GM23338 (cell line): ENCODE data around the gene SLC24A4. TPM values are rescaled to one million over a fixed set of nuclear protein-coding genes. Genes with fewer than 3 reads are reported as not detected.

ENCODE experiments used
- ATAC-seq: fragments of 200-7000 bp; cut with Tn5 transposase; 3 replicates; pipeline ENCODE4 v1.9.1; 2020
- DNase-seq: peaks from one replicate; pipeline ENCODE4 v3.0.0-alpha.2; 2015; ENCODE audit warnings: low spot score
- H2AFZ ChIP-seq: fragments of 200-600 bp; sonication (generic); 2 replicates; pipeline ENCODE4 v1.8.0; 2016; ENCODE audit warnings: antibody characterized with exemption, mild to moderate bottlenecking, moderate library complexity
- H3F3A ChIP-seq: fragments of 200-600 bp; sonication (generic); replicated peaks from 2 replicates; pipeline ENCODE4 v1.8.0; 2017; ENCODE audit warnings: antibody characterized with exemption, mixed run types, low read depth
- H3K27ac ChIP-seq: fragments of 200-600 bp; sonication (generic); 2 replicates; pipeline ENCODE4 v1.6.1; 2016; ENCODE audit warnings: low read depth
- H3K27me3 ChIP-seq: fragments of 200-600 bp; sonication (generic); 2 replicates; pipeline ENCODE4 v1.8.0; 2016; ENCODE audit warnings: mild to moderate bottlenecking, mixed run types, moderate library complexity; ENCODE audit not compliant: insufficient read depth
- H3K36me3 ChIP-seq: fragments of 200-600 bp; sonication (generic); 2 replicates; pipeline ENCODE4 v1.8.0; 2016; ENCODE audit warnings: mild to moderate bottlenecking; ENCODE audit not compliant: insufficient read depth
- H3K4me1 ChIP-seq: fragments of 200-600 bp; sonication (generic); 2 replicates; pipeline ENCODE4 v1.8.0; 2016; ENCODE audit warnings: mild to moderate bottlenecking, moderate library complexity; ENCODE audit not compliant: insufficient read depth
- H3K4me2 ChIP-seq: fragments of 200-600 bp; sonication (generic); 2 replicates; pipeline ENCODE4 v1.7.1; 2017; ENCODE audit warnings: mixed run types
- H3K4me3 ChIP-seq: fragments of 200-600 bp; sonication (generic); 2 replicates; pipeline ENCODE4 v1.6.1; 2016; ENCODE audit warnings: mixed run types
- H3K79me2 ChIP-seq: fragments of 200-600 bp; sonication (generic); replicated peaks from 2 replicates; pipeline ENCODE4 v1.8.0; 2017; ENCODE audit warnings: mild to moderate bottlenecking; ENCODE audit not compliant: insufficient read depth
- H3K9me2 ChIP-seq: fragments of 200-600 bp; sonication (generic); 2 replicates; pipeline ENCODE4 v1.8.0; 2017; ENCODE audit not compliant: insufficient read depth
- H4K20me1 ChIP-seq: fragments of 200-600 bp; sonication (generic); replicated peaks from 2 replicates; pipeline ENCODE4 v1.8.0; 2017; ENCODE audit warnings: mild to moderate bottlenecking; ENCODE audit not compliant: insufficient read depth
- H3K27ac Mint-ChIP-seq: 2 replicates; pipeline ENCODE4 v1.8.0; 2020; ENCODE audit warnings: inconsistent platforms, mild to moderate bottlenecking, moderate library complexity, mixed read lengths
- H3K27me3 Mint-ChIP-seq: 3 replicates; pipeline ENCODE4 v1.8.0; 2022; ENCODE audit warnings: low read depth, mild to moderate bottlenecking, moderate library complexity, mixed read lengths, inconsistent platforms; ENCODE audit not compliant: insufficient read depth, poor library complexity
- H3K36me3 Mint-ChIP-seq: 3 replicates; pipeline ENCODE4 v1.8.0; 2021; ENCODE audit warnings: low read depth, mild to moderate bottlenecking, inconsistent platforms, moderate library complexity, mixed read lengths
- H3K4me1 Mint-ChIP-seq: 3 replicates; pipeline ENCODE4 v1.8.0; 2020; ENCODE audit warnings: mild to moderate bottlenecking, inconsistent platforms, mixed read lengths
- H3K4me3 Mint-ChIP-seq: 3 replicates; pipeline ENCODE4 v1.8.0; 2021; ENCODE audit warnings: moderate library complexity, mild to moderate bottlenecking, inconsistent platforms, mixed read lengths
- H3K9me3 Mint-ChIP-seq: 3 replicates; pipeline ENCODE4 v1.8.0; 2020; ENCODE audit warnings: moderate library complexity, mild to moderate bottlenecking, inconsistent platforms, mixed read lengths
- CREB1 ChIP-seq: fragments of 250-450 bp; sonication (Bioruptor Pico); IDR thresholded peaks from 2 replicates; pipeline ENCODE4 v1.5.0; 2020; ENCODE audit warnings: low read depth, mild to moderate bottlenecking, moderate library complexity
- CTCF ChIP-seq, 2 experiments: fragments of 200-600 bp in 1 of 2; sonication (generic) in 1 of 2; conservative IDR thresholded peaks; 2 replicates each; pipeline versions ENCODE4 v1.5.1 to v1.6.1; 2016 to 2017; ENCODE audit warnings: antibody characterized with exemption in 2 of 2, low read depth in 2 of 2, mild to moderate bottlenecking in 2 of 2, moderate library complexity in 1 of 2
- ETS1 ChIP-seq: IDR thresholded peaks from 2 replicates; pipeline ENCODE4 v1.6.1; 2016; ENCODE audit warnings: antibody characterized with exemption
- EZH2 ChIP-seq: fragments of 200-600 bp; sonication (generic); IDR thresholded peaks from one replicate; pipeline ENCODE4 v1.8.0; 2017; ENCODE audit warnings: antibody characterized with exemption, mild to moderate bottlenecking, low read depth; ENCODE audit not compliant: unreplicated experiment
- EZH2phosphoT487 ChIP-seq: fragments of 200-600 bp; sonication (generic); IDR thresholded peaks from one replicate; pipeline ENCODE4 v1.8.1; 2018; ENCODE audit warnings: antibody characterized with exemption; ENCODE audit not compliant: unreplicated experiment
- JUNB ChIP-seq: IDR thresholded peaks from one replicate; pipeline ENCODE4 v1.6.1; 2016; ENCODE audit warnings: antibody characterized with exemption; ENCODE audit not compliant: unreplicated experiment
- NANOG ChIP-seq: IDR thresholded peaks from 2 replicates; pipeline ENCODE4 v1.6.1; 2016; ENCODE audit warnings: antibody characterized with exemption, borderline replicate concordance
- POLR2AphosphoS5 ChIP-seq: IDR thresholded peaks from 2 replicates; pipeline ENCODE4 v1.6.1; 2016; ENCODE audit warnings: antibody characterized with exemption, low read depth
- REST ChIP-seq: IDR thresholded peaks from one replicate; pipeline ENCODE4 v1.6.1; 2018; ENCODE audit warnings: antibody characterized with exemption; ENCODE audit not compliant: unreplicated experiment
- STAT1 ChIP-seq: IDR thresholded peaks from one replicate; pipeline ENCODE4 v1.6.1; 2016; ENCODE audit warnings: antibody characterized with exemption; ENCODE audit not compliant: unreplicated experiment
- ZNF114 ChIP-seq: fragments of 250-450 bp; sonication (Bioruptor Pico); IDR thresholded peaks from 2 replicates; pipeline ENCODE4 v1.5.0; 2020; ENCODE audit warnings: mild to moderate bottlenecking, moderate library complexity
- ZNF331 ChIP-seq: fragments of 250-450 bp; sonication (Bioruptor Pico); IDR thresholded peaks from 2 replicates; pipeline ENCODE4 v1.5.0; 2020; ENCODE audit warnings: low read depth, mild to moderate bottlenecking, moderate library complexity
- polyA plus RNA-seq: library from polyadenylated mRNA; unstranded; fragments of >200 nt; fragmentation: Nextera tagmentation; extraction: Ambion mirVana; gene quantifications from 2 replicates; pipeline ENCODE4 v1.2.1, GENCODE V29; 2016
- total RNA-seq: library from RNA; depleted of rRNA; stranded (reverse); fragments of >200 nt; shearing (Covaris generic); gene quantifications from 2 replicates; pipeline ENCODE4 v1.2.3, GENCODE V29; 2014
- TF ChIP-seq, protein P1 (sequence below): fragments of 250-450 bp; sonication (Bioruptor Pico); IDR thresholded peaks from 2 replicates; pipeline ENCODE4 v1.5.0; 2020; ENCODE audit warnings: mild to moderate bottlenecking, moderate library complexity

The SLC24A4 gene
- total and polyA plus RNA-seq, 2 experiments from 2014 or later = 0.06 to 0.38 TPM

- no peak overlapping the region for H2AFZ ChIP-seq
- DNase-seq (no peak), ATAC-seq (no peak)
- H3K36me3 Mint-ChIP-seq = no peaks in the 10 kb centered on the region; the same call in 2 of the 3 replicates
- H3K36me3 ChIP-seq = no peaks in the 10 kb centered on the region
- no peaks in the 10 kb centered on the region for H3K79me2 ChIP-seq
- H3K4me1 ChIP-seq = no peaks in the 10 kb centered on the region
- no peak overlapping the region for H3K27ac ChIP-seq
- H3K4me3 ChIP-seq = no peak overlapping the region
- no peaks in the 10 kb centered on the region for H3K9me2 ChIP-seq
- no peak for TF ChIP-seq POLR2AphosphoS5
- TF ChIP-seq STAT1 = no peak
- no peak for TF ChIP-seq CTCF (conservative IDR thresholded peaks at IDR 0.05; ENCODE audit: low read depth in 2 of 2)
- no peak for TF ChIP-seq EZH2
- no peak for TF ChIP-seq ZNF114 (CRISPR knock-in tag)
- no peak for TF ChIP-seq EZH2phosphoT487
- no peak for TF ChIP-seq REST
- no peak for TF ChIP-seq JUNB
- TF ChIP-seq ETS1 = no peak
- TF ChIP-seq, protein P1, sequence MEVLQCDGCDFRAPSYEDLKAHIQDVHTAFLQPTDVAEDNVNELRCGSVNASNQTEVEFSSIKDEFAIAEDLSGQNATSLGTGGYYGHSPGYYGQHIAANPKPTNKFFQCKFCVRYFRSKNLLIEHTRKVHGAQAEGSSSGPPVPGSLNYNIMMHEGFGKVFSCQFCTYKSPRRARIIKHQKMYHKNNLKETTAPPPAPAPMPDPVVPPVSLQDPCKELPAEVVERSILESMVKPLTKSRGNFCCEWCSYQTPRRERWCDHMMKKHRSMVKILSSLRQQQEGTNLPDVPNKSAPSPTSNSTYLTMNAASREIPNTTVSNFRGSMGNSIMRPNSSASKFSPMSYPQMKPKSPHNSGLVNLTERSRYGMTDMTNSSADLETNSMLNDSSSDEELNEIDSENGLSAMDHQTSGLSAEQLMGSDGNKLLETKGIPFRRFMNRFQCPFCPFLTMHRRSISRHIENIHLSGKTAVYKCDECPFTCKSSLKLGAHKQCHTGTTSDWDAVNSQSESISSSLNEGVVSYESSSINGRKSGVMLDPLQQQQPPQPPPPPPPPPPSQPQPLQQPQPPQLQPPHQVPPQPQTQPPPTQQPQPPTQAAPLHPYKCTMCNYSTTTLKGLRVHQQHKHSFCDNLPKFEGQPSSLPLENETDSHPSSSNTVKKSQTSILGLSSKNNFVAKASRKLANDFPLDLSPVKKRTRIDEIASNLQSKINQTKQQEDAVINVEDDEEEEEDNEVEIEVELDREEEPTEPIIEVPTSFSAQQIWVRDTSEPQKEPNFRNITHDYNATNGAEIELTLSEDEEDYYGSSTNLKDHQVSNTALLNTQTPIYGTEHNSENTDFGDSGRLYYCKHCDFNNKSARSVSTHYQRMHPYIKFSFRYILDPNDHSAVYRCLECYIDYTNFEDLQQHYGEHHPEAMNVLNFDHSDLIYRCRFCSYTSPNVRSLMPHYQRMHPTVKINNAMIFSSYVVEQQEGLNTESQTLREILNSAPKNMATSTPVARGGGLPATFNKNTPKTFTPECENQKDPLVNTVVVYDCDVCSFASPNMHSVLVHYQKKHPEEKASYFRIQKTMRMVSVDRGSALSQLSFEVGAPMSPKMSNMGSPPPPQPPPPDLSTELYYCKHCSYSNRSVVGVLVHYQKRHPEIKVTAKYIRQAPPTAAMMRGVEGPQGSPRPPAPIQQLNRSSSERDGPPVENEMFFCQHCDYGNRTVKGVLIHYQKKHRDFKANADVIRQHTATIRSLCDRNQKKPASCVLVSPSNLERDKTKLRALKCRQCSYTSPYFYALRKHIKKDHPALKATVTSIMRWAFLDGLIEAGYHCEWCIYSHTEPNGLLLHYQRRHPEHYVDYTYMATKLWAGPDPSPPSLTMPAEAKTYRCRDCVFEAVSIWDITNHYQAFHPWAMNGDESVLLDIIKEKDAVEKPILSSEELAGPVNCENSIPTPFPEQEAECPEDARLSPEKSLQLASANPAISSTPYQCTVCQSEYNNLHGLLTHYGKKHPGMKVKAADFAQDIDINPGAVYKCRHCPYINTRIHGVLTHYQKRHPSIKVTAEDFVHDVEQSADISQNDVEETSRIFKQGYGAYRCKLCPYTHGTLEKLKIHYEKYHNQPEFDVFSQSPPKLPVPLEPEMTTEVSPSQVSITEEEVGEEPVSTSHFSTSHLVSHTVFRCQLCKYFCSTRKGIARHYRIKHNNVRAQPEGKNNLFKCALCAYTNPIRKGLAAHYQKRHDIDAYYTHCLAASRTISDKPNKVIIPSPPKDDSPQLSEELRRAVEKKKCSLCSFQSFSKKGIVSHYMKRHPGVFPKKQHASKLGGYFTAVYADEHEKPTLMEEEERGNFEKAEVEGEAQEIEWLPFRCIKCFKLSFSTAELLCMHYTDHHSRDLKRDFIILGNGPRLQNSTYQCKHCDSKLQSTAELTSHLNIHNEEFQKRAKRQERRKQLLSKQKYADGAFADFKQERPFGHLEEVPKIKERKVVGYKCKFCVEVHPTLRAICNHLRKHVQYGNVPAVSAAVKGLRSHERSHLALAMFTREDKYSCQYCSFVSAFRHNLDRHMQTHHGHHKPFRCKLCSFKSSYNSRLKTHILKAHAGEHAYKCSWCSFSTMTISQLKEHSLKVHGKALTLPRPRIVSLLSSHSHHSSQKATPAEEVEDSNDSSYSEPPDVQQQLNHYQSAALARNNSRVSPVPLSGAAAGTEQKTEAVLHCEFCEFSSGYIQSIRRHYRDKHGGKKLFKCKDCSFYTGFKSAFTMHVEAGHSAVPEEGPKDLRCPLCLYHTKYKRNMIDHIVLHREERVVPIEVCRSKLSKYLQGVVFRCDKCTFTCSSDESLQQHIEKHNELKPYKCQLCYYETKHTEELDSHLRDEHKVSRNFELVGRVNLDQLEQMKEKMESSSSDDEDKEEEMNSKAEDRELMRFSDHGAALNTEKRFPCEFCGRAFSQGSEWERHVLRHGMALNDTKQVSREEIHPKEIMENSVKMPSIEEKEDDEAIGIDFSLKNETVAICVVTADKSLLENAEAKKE (CRISPR knock-in tag) = no peak
- TF ChIP-seq ZNF331 (CRISPR knock-in tag) = no peak
- no peak for TF ChIP-seq NANOG
- TF ChIP-seq CREB1 (CRISPR knock-in tag) = no peak
- H3K4me3 Mint-ChIP-seq = no peak overlapping the region
- H3K27ac Mint-ChIP-seq = no peak overlapping the region
- H4K20me1 ChIP-seq = no peaks in the 10 kb centered on the region
- H3K9me3 Mint-ChIP-seq = no peaks in the 10 kb centered on the region; the same call in 2 of the 3 replicates
- peaks cover 9% of the 10 kb centered on the region for H3K4me1 Mint-ChIP-seq
- no peaks in the 10 kb centered on the region for H3F3A ChIP-seq
- H3K27me3 Mint-ChIP-seq = peaks cover 12% of the 10 kb centered on the region
- H3K27me3 ChIP-seq = no peaks in the 10 kb centered on the region
- H3K4me2 ChIP-seq = no peak overlapping the region
These were observed 168.8 kb downstream of the SLC24A4 start for GRCh38 chr14:92491782-92492181.
